Nephron progenitor cell (in vitro differentiated cells): ENCODE measurements around the gene BPIFA1.

ENCODE experiments used
- DNase-seq: peaks from one replicate; pipeline ENCODE4 v3.0.0; 2021
- H3K27ac Mint-ChIP-seq: 2 replicates; pipeline ENCODE4 v1.8.0; 2021; ENCODE audit warnings: mild to moderate bottlenecking, moderate library complexity, mixed read lengths
- H3K27me3 Mint-ChIP-seq: 2 replicates; pipeline ENCODE4 v1.8.0; 2021; ENCODE audit warnings: mild to moderate bottlenecking, low read depth, mixed read lengths; ENCODE audit not compliant: poor library complexity
- H3K36me3 Mint-ChIP-seq: 2 replicates; pipeline ENCODE4 v1.8.0; 2021; ENCODE audit warnings: low read depth, mixed read lengths
- H3K4me1 Mint-ChIP-seq: 2 replicates; pipeline ENCODE4 v1.8.0; 2021; ENCODE audit warnings: mixed read lengths
- H3K4me3 Mint-ChIP-seq: 2 replicates; pipeline ENCODE4 v1.8.0; 2021; ENCODE audit warnings: mild to moderate bottlenecking, moderate library complexity, mixed read lengths
- H3K9me3 Mint-ChIP-seq: 2 replicates; pipeline ENCODE4 v1.8.0; 2021; ENCODE audit warnings: mild to moderate bottlenecking, moderate library complexity, mixed read lengths
- CTCF ChIP-seq: fragments of 200-600 bp; sonication (generic); IDR thresholded peaks from 2 replicates; pipeline ENCODE4 v1.5.0; 2021; ENCODE audit warnings: antibody characterized with exemption

The BPIFA1 gene

GRCh38 chr20:33233129-33233774 is 2.5 kb upstream of the BPIFA1 start:
- Mint-ChIP-seq H3K9me3 (no peaks in the 10 kb centered on the region), H3K4me1 (no peaks in the 10 kb centered on the region), H3K36me3 (no peaks in the 10 kb centered on the region), H3K27ac (peak overlapping the region; percentile 50), H3K4me3 (no peak overlapping the region), H3K27me3 (peaks cover 71% of the 10 kb centered on the region)
- peak; percentile 7 for TF ChIP-seq CTCF
- peak; percentile 14 for DNase-seq

- no peaks in the 10 kb centered on the region for H3K9me3 Mint-ChIP-seq
- no peaks in the 10 kb centered on the region for H3K4me1 Mint-ChIP-seq
- no peak overlapping the region for H3K27ac Mint-ChIP-seq
- no peak overlapping the region for H3K4me3 Mint-ChIP-seq
- no peaks in the 10 kb centered on the region for H3K36me3 Mint-ChIP-seq
- H3K27me3 Mint-ChIP-seq: peaks cover 65% of the 10 kb centered on the region
- DNase-seq: no peak
- TF ChIP-seq CTCF: no peak
These were observed 1.7 kb upstream of the BPIFA1 start for GRCh38 chr20:33234050-33234449.

GRCh38 chr20:33236351-33236750 is 555 bp downstream of the BPIFA1 start:
- H3K4me1 Mint-ChIP-seq: no peaks in the 10 kb centered on the region
- TF ChIP-seq CTCF: no peak
- no peak for DNase-seq
- H3K9me3 Mint-ChIP-seq: no peaks in the 10 kb centered on the region
- peaks cover 51% of the 10 kb centered on the region for H3K27me3 Mint-ChIP-seq
- H3K4me3 Mint-ChIP-seq: no peak overlapping the region
- H3K36me3 Mint-ChIP-seq: no peaks in the 10 kb centered on the region
- H3K27ac Mint-ChIP-seq: no peak overlapping the region

- Mint-ChIP-seq H3K36me3 (no peaks in the 10 kb centered on the region), H3K27me3 (peaks cover 49% of the 10 kb centered on the region), H3K4me3 (no peak overlapping the region), H3K9me3 (no peaks in the 10 kb centered on the region), H3K4me1 (no peaks in the 10 kb centered on the region), H3K27ac (no peak overlapping the region)
- DNase-seq: no peak
- TF ChIP-seq CTCF: no peak
These were observed 2.2 kb downstream of the BPIFA1 start for GRCh38 chr20:33237989-33238388.

GRCh38 chr20:33239418-33239817 is 3.6 kb downstream of the BPIFA1 start:
- no peak overlapping the region for H3K27ac Mint-ChIP-seq
- no peaks in the 10 kb centered on the region for H3K4me1 Mint-ChIP-seq
- DNase-seq: no peak
- H3K27me3 Mint-ChIP-seq: peaks cover 42% of the 10 kb centered on the region
- H3K4me3 Mint-ChIP-seq: no peak overlapping the region
- H3K36me3 Mint-ChIP-seq: no peaks in the 10 kb centered on the region
- TF ChIP-seq CTCF: no peak
- no peaks in the 10 kb centered on the region for H3K9me3 Mint-ChIP-seq
